HCT116 (cell line): ENCODE measurements around the gene CAPRIN1. TPM values are rescaled to one million over a fixed set of nuclear protein-coding genes. Genes with fewer than 3 reads are reported as not detected.

Source experiments
- ATAC-seq: fragments of 200-7000 bp; cut with Tn5 transposase; 2 replicates; pipeline ENCODE4 v1.9.1; 2020; ENCODE audit warnings: mild to moderate bottlenecking, moderate library complexity
- BruUV-seq: library from RNA; stranded (reverse); fragments of 400-500 nt; replicated peaks from 2 replicates; lab custom pipeline; 2021; lab: Mats Ljungman, UMichigan
- CTCF ChIA-PET: fragments of 300-600 bp; sonication (Branson Sonifier 250); formaldehyde crosslinking; loops from one replicate; lab custom pipeline; 2021; ENCODE audit warnings: antibody characterized with exemption; lab: Charles Lee
- POLR2A ChIA-PET: fragments of 300-600, 350-600 bp; sonication (Branson Sonifier 250); formaldehyde crosslinking; loops from one replicate; lab custom pipeline; 2021; ENCODE audit warnings: antibody characterized with exemption; lab: Charles Lee
- RAD21 ChIA-PET, 2 experiments: fragments of 300-600 bp; sonication (Branson Sonifier 250); formaldehyde crosslinking; loops; one replicate each; lab custom pipeline; 2023; ENCODE audit warnings: low total read pairs in 2 of 2; ENCODE audit not compliant: uncharacterized antibody in 2 of 2, unreplicated experiment in 2 of 2, low non-redundant PET in 1 of 2; lab: Charles Lee
- DNase-seq: peaks from one replicate; pipeline ENCODE4 v3.0.0-alpha.2; 2010; ENCODE audit warnings: low read depth, low spot score
- H2AFZ ChIP-seq: fragments of 200-600 bp; shearing (Covaris generic), sonication (generic); 2 replicates; pipeline ENCODE4 v1.6.1; 2017; ENCODE audit warnings: low read depth, mixed run types, mixed read lengths, antibody characterized with exemption, low read length; ENCODE audit not compliant: poor library complexity, severe bottlenecking
- H3K27ac ChIP-seq: 2 replicates; pipeline ENCODE4 v1.5.1; 2012; ENCODE audit warnings: low read depth, low read length
- H3K27me3 ChIP-seq: fragments of 200-600 bp; sonication (generic); 2 replicates; pipeline ENCODE4 v1.6.1; 2016; ENCODE audit warnings: mixed run types, low read length, mixed read lengths; ENCODE audit not compliant: insufficient read depth
- H3K36me3 ChIP-seq, 2 experiments: fragments of 200-500 bp in 1 of 2; fragments of 200-600 bp in 1 of 2; sonication (Bioruptor generic) in 1 of 2; sonication (generic) in 1 of 2; 2 replicates each; pipeline versions ENCODE4 v1.5.1 to v1.6.1; 2014 to 2016; ENCODE audit warnings: low read length in 2 of 2, inconsistent platforms in 1 of 2, mixed read lengths in 1 of 2, mixed run types in 1 of 2; ENCODE audit not compliant: insufficient read depth in 2 of 2, control insufficient read depth in 1 of 2
- H3K4me1 ChIP-seq, 2 experiments: fragments of 200-600 bp in 1 of 2; sonication (generic) in 1 of 2; 2 replicates each; pipeline versions ENCODE4 v1.5.1 to v1.6.1; 2012 to 2017; ENCODE audit warnings: low read length in 2 of 2, inconsistent platforms in 1 of 2, mild to moderate bottlenecking in 1 of 2, mixed read lengths in 1 of 2, mixed run types in 1 of 2, moderate library complexity in 1 of 2; ENCODE audit not compliant: insufficient read depth in 2 of 2, control insufficient read depth in 1 of 2
- H3K4me2 ChIP-seq: fragments of 200-600 bp; sonication (generic); 2 replicates; pipeline ENCODE4 v1.6.1; 2017; ENCODE audit warnings: mixed run types, low read length, mixed read lengths
- H3K4me3 ChIP-seq, 2 experiments: fragments of 200-600 bp in 1 of 2; sonication (generic) in 1 of 2; replicated peaks in 1 of 2; 2 replicates each; pipeline ENCODE4 v1.5.1; 2011 to 2016; ENCODE audit warnings: low read length in 2 of 2, control low read depth in 1 of 2, low read depth in 1 of 2, mild to moderate bottlenecking in 1 of 2, mixed read lengths in 1 of 2, mixed run types in 1 of 2
- H3K79me2 ChIP-seq: fragments of 200-600 bp; sonication (generic); 2 replicates; pipeline ENCODE4 v1.6.1; 2017; ENCODE audit warnings: mild to moderate bottlenecking, mixed run types, low read length, moderate library complexity, mixed read lengths; ENCODE audit not compliant: insufficient read depth
- H3K9ac ChIP-seq: fragments of 200-600 bp; sonication (generic); 2 replicates; pipeline ENCODE4 v1.6.1; 2016; ENCODE audit warnings: low read length, mixed read lengths
- H3K9me2 ChIP-seq: fragments of 200-600 bp; sonication (generic), shearing (Covaris generic); 2 replicates; pipeline ENCODE4 v1.6.1; 2017; ENCODE audit warnings: mixed run types, mild to moderate bottlenecking, moderate library complexity; ENCODE audit not compliant: insufficient read depth
- H3K9me3 ChIP-seq, 2 experiments: fragments of 200-500 bp in 1 of 2; fragments of 200-600 bp in 1 of 2; sonication (Bioruptor generic) in 1 of 2; sonication (generic) in 1 of 2; 2 replicates each; pipeline ENCODE4 v1.6.1; 2014 to 2017; ENCODE audit warnings: low read length in 2 of 2, mixed read lengths in 2 of 2, inconsistent platforms in 1 of 2, low read depth in 1 of 2, mild to moderate bottlenecking in 1 of 2, mixed run types in 1 of 2, moderate library complexity in 1 of 2; ENCODE audit not compliant: control insufficient read depth in 1 of 2, insufficient read depth in 1 of 2
- H4K20me1 ChIP-seq: fragments of 200-600 bp; sonication (generic), shearing (Covaris generic); 2 replicates; pipeline ENCODE4 v1.6.1; 2017; ENCODE audit warnings: mixed run types, mild to moderate bottlenecking, moderate library complexity; ENCODE audit not compliant: insufficient read depth
- ATF3 ChIP-seq: IDR thresholded peaks from 2 replicates; pipeline ENCODE4 v1.6.1; 2012
- CBX3 ChIP-seq: IDR thresholded peaks from 2 replicates; pipeline ENCODE4 v1.6.1; 2012; ENCODE audit warnings: low read depth
- RAD21 ChIP-seq: IDR thresholded peaks from 2 replicates; pipeline ENCODE4 v1.6.1; 2012; ENCODE audit warnings: low read depth, mild to moderate bottlenecking
- ZFX ChIP-seq: fragments of 450-650 bp; IDR thresholded peaks from 2 replicates; pipeline ENCODE4 v1.6.1; 2017
- intact Hi-C: fragments of 100-400 bp; cut with micrococcal nuclease; formaldehyde crosslinking; loops from 2 replicates; pipeline ENCODE4 v1.10.0; 2022
- total RNA-seq: library from RNA; stranded (reverse); gene quantifications from one replicate; pipeline ENCODE4 v1.2.1, GENCODE V29; 2021; ENCODE audit not compliant: unreplicated experiment

Gene CAPRIN1
- total RNA-seq, 1 experiment from 2014 or later = 285 TPM

GRCh38 chr11:34052036-34052607 lies 591 bp downstream of the CAPRIN1 start (continued):
- TF ChIP-seq ATF3 (no peak), CBX3 (peak; percentile 49)

- peaks cover 17% of the 10 kb centered on the region; the same call in 1 of the 2 replicates for H4K20me1 ChIP-seq
- POLR2A ChIA-PET = interaction anchor here (1.0 kb wide), 1 partner anchor 54 kb away, joined by 3 read pairs; no protein-coding TSS in a partner anchor
- peaks cover 55% of the 10 kb centered on the region for H3K79me2 ChIP-seq
- no peaks in the 10 kb centered on the region; the same call in 1 of the 2 replicates for H3K9me2 ChIP-seq
- RAD21 ChIA-PET = interaction anchor here in 1 of 2 experiments (0.7 kb wide), 1 partner anchor 770 kb away, joined by 3 read pairs; no protein-coding TSS in a partner anchor
- no TSS peak for BruUV-seq
- H3K36me3 ChIP-seq = peaks cover 3 to 20% of the 10 kb centered on the region in 2 experiments; a peak in 3 of 4 replicates
- no peaks in the 10 kb centered on the region for H3K27me3 ChIP-seq
- CTCF ChIA-PET = no interaction called here
- H2AFZ ChIP-seq = no peak overlapping the region
- DNase-seq (no peak), ATAC-seq (peak; percentile 0; the same call in 1 of the 2 replicates)
- H3K9ac ChIP-seq = peak overlapping the region; percentile 93
- H3K4me2 ChIP-seq = peak overlapping the region; percentile 65
- H3K27ac ChIP-seq = peak overlapping the region; percentile 99
- TF ChIP-seq RAD21 (no peak), ZFX (peak; percentile 70)
- no peaks in the 10 kb centered on the region for H3K9me3 ChIP-seq
- intact Hi-C loops = loop anchor here (2.0 to 5.0 kb wide), 2 partner anchors 52 to 55 kb away; partner anchors contain the start of gene NAT10
- H3K4me1 ChIP-seq = peaks cover 17 to 40% of the 10 kb centered on the region in 2 experiments; a peak in 3 of 4 replicates
- peak overlapping the region; percentile 69 to 71 for H3K4me3 ChIP-seq
Measured at GRCh38 chr11:34052608-34053160, 1.2 kb downstream of the CAPRIN1 start.
